Measurements from ENCODE around the gene FITM2.

GRCh38 chr20:44284032-44284431, 27.0 kb downstream of the FITM2 start:
- TF ChIP-seq, protein P1, sequence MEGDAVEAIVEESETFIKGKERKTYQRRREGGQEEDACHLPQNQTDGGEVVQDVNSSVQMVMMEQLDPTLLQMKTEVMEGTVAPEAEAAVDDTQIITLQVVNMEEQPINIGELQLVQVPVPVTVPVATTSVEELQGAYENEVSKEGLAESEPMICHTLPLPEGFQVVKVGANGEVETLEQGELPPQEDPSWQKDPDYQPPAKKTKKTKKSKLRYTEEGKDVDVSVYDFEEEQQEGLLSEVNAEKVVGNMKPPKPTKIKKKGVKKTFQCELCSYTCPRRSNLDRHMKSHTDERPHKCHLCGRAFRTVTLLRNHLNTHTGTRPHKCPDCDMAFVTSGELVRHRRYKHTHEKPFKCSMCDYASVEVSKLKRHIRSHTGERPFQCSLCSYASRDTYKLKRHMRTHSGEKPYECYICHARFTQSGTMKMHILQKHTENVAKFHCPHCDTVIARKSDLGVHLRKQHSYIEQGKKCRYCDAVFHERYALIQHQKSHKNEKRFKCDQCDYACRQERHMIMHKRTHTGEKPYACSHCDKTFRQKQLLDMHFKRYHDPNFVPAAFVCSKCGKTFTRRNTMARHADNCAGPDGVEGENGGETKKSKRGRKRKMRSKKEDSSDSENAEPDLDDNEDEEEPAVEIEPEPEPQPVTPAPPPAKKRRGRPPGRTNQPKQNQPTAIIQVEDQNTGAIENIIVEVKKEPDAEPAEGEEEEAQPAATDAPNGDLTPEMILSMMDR (IDR thresholded peaks at IDR 0.05), result no peak
- TF ChIP-seq POLR2A (IDR thresholded peaks at IDR 0.05), result no peak
